ENCODE data around the gene ITGB1BP1.
A peak's percentile ranks its signal among the peaks of the same experiment; 100 is the strongest.

ITGB1BP1 gene

DNA sequence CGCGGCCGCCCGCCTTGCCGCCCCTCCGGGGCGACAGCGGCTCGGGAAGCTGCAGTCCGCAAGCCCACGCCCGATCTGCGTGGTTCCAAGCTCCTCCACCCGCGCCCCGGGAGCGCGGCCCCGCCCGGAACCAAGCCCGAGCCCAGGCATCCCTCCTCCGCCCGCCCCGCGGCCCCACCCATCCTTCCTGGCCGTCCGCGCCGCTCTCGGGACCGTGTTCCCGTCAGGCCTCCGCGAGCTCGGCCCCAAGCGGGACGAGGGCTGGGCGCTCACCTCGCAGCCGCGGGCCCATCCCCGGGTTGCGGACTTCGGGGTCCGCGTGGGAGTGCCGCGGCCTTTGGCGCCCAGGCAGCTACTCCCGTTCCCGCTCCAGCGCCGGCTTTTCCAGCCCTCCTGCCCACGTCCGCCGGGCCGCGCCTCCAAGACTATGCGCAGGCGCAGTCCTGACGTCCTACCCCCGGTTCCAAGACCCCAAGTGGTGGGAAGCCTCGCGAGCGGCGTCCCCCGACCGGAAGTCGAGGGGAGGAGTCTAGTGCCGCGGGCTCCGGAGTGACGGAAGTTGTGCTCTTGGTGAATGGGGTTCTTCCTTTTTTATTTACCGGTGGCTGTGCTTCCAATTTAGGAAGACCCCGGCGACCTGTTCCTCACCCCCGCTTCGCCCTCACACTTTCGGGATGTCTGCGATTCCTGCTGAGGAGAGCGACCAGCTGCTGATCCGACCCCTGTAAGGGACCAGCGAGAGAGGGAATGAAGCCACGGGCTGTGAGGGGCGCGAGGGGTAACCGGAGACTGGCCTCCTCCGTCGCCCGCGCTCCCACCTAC lies at the start of gene ITGB1BP1, which contains the start of gene CPSF3:
TSS of gene ITGB1BP1 (minus strand) at position 429 of the 822 bp plus-strand sequence. CDS start 4,831 bp downstream, outside the sequence.
TSS of gene CPSF3 (plus strand) at position 555 of the 822 bp plus-strand sequence. CDS start at position 675, 120 bp downstream.
- DNase-seq (ENCODE audit: low spot score): peak; percentile 100

GRCh38 chr2:9472511-9472910 lies 49.2 kb upstream of the ITGB1BP1 start:
- no peak for DNase-seq (ENCODE audit: low spot score)

- DNase-seq (ENCODE audit: low spot score): no peak
Observed at GRCh38 chr2:9471206-9471605, 47.9 kb upstream of the ITGB1BP1 start.

DNA sequence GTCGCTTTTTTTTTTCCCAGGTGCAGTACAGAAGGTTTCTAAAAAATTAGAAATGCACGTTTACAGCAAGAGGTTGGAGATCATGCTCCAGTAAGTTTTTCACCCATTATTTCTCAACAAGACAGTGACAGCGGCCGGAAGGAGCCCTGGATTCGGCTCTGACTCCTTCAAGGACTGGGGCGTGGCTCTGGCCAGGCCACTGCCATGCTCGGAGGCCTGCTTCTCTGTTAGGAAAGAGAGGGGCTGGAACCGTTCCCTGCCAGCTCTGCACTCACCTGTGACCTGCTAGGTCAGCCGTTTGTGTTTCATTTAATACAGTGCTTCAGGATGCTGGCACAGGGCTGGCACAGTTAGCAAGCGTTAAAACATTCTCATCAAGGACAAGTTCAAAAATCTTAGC lies 44.4 kb upstream of the ITGB1BP1 start:
- peak; percentile 65 for DNase-seq (ENCODE audit: low spot score)

GRCh38 chr2:9466147-9466683 lies 42.9 kb upstream of the ITGB1BP1 start:
- DNase-seq (ENCODE audit: low spot score): no peak

DNA sequence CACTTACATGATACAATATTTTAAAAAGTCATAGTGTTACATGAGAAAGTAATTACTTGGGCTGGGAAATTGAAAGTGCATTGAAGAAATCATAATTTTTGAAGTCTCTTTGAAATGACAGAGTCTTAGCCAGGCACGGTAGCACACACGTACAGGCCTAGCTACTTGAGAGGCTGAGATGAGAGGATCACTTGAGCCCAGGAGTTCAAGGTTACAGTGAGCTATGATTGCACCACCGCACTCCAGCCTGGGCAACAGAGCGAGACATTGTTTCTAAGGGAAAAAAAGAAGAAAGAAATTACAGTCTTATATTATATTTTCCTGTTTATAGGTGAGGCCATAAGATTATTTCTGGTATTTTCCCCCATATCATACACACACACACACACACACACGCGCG lies 41.8 kb upstream of the ITGB1BP1 start:
- DNase-seq (ENCODE audit: low spot score): no peak

GRCh38 chr2:9463698-9464034 lies 40.3 kb upstream of the ITGB1BP1 start:
- DNase-seq (ENCODE audit: low spot score): no peak

GRCh38 chr2:9462886-9463697 lies 39.8 kb upstream of the ITGB1BP1 start:
- DNase-seq (ENCODE audit: low spot score): no peak

GRCh38 chr2:9462313-9462712 lies 39.0 kb upstream of the ITGB1BP1 start:
- DNase-seq (ENCODE audit: low spot score): no peak

GRCh38 chr2:9461079-9461478 lies 37.8 kb upstream of the ITGB1BP1 start:
- no peak for DNase-seq (ENCODE audit: low spot score)

GRCh38 chr2:9460441-9461017 lies 37.2 kb upstream of the ITGB1BP1 start:
- DNase-seq (ENCODE audit: low spot score): no peak

DNA sequence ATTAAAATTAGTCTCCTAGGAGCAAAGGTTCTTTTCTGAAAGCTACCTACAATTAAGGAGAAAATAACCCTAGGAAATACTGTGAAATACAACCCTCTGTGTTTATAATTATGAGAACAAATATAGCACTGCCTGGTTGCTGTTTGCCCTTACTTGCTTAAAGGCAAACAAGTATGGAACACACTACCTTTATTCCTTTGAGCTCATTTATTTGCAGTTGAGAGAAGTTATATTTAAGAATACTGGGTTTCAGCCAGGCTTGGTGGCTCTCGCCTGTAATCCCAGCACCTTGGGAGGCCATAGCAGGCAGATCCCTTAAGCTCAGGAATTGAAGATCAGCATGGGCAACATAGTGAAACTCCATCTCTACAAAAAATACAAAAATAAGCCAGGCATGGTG lies 27.9 kb upstream of the ITGB1BP1 start:
- DNase-seq (ENCODE audit: low spot score): no peak

GRCh38 chr2:9445089-9445488 lies 21.8 kb upstream of the ITGB1BP1 start:
- DNase-seq (ENCODE audit: low spot score): no peak

DNA sequence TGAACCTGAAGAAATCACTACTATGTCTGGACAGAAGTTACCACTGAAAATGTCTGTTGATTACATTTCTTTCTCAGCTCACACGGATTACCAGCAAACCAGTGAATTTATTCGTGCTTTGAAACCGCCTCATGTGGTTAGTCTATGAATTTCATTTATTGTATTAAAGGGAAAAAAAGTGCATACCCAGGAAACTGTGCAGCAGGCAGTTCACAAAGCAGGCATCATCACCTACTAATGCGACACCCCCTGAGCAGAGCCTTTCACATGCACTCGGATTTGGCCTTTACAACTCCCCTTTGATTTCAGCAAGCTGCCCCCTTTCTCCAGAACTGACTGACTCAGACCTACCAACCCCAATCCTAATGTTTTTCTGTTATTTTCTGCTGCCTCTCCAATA lies 20.2 kb upstream of the ITGB1BP1 start:
- no peak for DNase-seq (ENCODE audit: low spot score)

GRCh38 chr2:9441556-9441955 lies 18.2 kb upstream of the ITGB1BP1 start:
- DNase-seq (ENCODE audit: low spot score): no peak

- no peak for DNase-seq (ENCODE audit: low spot score)
Observed at GRCh38 chr2:9440058-9440727, 16.9 kb upstream of the ITGB1BP1 start.

DNA sequence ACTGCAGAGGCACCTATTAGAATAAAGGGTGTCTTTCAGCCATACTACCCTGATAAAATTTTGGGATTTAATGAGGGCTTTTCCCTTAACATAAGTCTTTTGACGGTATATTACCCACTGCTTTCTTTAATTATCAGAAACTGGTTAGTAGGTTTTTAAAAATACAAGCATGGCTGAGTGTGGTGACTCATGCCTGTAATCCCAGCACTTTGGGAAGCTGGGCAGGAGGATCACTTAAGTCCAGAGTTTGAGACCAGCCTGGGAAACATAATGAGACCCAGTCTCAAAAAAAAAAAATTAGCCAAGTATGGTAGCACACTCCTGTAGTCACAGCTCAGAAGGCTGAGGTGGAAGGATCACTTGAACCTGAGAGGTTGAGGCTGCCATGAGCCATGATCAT lies 16.2 kb upstream of the ITGB1BP1 start:
- DNase-seq (ENCODE audit: low spot score): no peak

GRCh38 chr2:9434489-9434888 lies 11.2 kb upstream of the ITGB1BP1 start:
- no peak for DNase-seq (ENCODE audit: low spot score)

- no peak for DNase-seq (ENCODE audit: low spot score)
Observed at GRCh38 chr2:9430316-9431293, 7.3 kb upstream of the ITGB1BP1 start.

DNA sequence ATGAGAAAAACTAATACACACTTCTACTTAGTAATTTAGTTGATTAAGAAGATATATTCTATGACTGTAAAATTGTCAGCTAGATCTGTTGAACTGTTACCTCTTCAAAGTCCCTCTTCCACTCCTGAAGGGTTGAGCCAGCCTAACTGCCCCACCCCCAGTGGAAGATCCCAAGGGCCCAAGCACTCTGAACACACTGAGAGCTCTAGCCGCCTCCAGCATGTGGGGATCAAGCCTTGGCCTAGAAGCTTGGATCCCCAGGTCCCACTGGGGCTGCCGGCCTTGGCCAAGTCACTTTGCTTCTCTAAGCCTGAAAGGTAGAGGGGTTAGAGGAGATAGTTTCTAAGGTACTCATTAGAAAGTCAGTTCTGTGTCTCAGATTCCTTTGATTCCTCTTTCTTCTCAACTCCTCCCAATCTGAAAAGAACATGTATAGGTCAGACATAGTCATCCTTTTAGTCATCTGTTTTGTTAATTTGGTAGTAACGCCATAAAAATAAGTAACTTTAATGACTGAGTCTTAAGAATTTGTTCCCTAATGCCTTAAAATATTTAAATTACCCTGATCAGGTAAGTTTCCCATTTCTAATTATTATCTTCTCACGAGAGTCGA lies 5.7 kb upstream of the ITGB1BP1 start:
- no peak for DNase-seq (ENCODE audit: low spot score)
